H9 (cell line): ENCODE results near the gene CTDNEP1. TPM values are rescaled to one million over a fixed set of nuclear protein-coding genes. Genes with fewer than 3 reads are reported as not detected.

Experiments
- DNase-seq: peaks from one replicate; pipeline ENCODE4 v3.0.0-alpha.2; 2017
- H2AFZ ChIP-seq: one replicate; pipeline ENCODE4 v1.6.1; 2013; ENCODE audit warnings: mild to moderate bottlenecking, low read length, control low read depth, moderate library complexity
- H2AK5ac ChIP-seq: 2 replicates; pipeline ENCODE4 v1.6.1; 2013; ENCODE audit warnings: low read length, control low read depth, mixed read lengths; ENCODE audit not compliant: insufficient read length
- H2BK120ac ChIP-seq: one replicate; pipeline ENCODE4 v1.6.1; 2013; ENCODE audit warnings: low read depth, mild to moderate bottlenecking, low read length, control low read depth, inconsistent platforms; ENCODE audit not compliant: poor library complexity, severe bottlenecking
- H2BK12ac ChIP-seq: 2 replicates; pipeline ENCODE4 v1.6.1; 2013; ENCODE audit warnings: low read length, control low read depth, mixed read lengths, low read depth; ENCODE audit not compliant: insufficient read length
- H2BK15ac ChIP-seq: 2 replicates; pipeline ENCODE4 v1.6.1; 2013; ENCODE audit warnings: low read depth, low read length, control low read depth
- H2BK20ac ChIP-seq: one replicate; pipeline ENCODE4 v1.6.1; 2013; ENCODE audit warnings: low read depth, mild to moderate bottlenecking, low read length, control low read depth, inconsistent platforms; ENCODE audit not compliant: poor library complexity, severe bottlenecking
- H2BK5ac ChIP-seq: 2 replicates; pipeline ENCODE4 v1.6.1; 2013; ENCODE audit warnings: low read length, control low read depth, mixed read lengths; ENCODE audit not compliant: insufficient read length
- H3K14ac ChIP-seq: 2 replicates; pipeline ENCODE4 v1.6.1; 2013; ENCODE audit warnings: low read length, control low read depth; ENCODE audit not compliant: insufficient read depth
- H3K18ac ChIP-seq: 2 replicates; pipeline ENCODE4 v1.6.1; 2013; ENCODE audit warnings: low read depth, mild to moderate bottlenecking, mixed read lengths, low read length, control low read depth; ENCODE audit not compliant: insufficient read length
- H3K23ac ChIP-seq: 2 replicates; pipeline ENCODE4 v1.6.1; 2013; ENCODE audit warnings: low read length, control low read depth, mixed read lengths, low read depth; ENCODE audit not compliant: insufficient read length
- H3K23me2 ChIP-seq: 2 replicates; pipeline ENCODE4 v1.6.1; 2013; ENCODE audit warnings: low read depth, mild to moderate bottlenecking, mixed read lengths, low read length, control low read depth; ENCODE audit not compliant: insufficient read length, poor library complexity, severe bottlenecking
- H3K27ac ChIP-seq: 2 replicates; pipeline ENCODE4 v1.5.1; 2013; ENCODE audit warnings: low read length, control low read depth, mixed read lengths, low read depth; ENCODE audit not compliant: insufficient read length
- H3K27me3 ChIP-seq: 2 replicates; pipeline ENCODE4 v1.6.1; 2013; ENCODE audit warnings: low read length, control low read depth, inconsistent platforms; ENCODE audit not compliant: insufficient read depth
- H3K4ac ChIP-seq: 2 replicates; pipeline ENCODE4 v1.6.1; 2013; ENCODE audit warnings: low read depth, mild to moderate bottlenecking, control low read depth, inconsistent platforms, low read length, moderate library complexity
- H3K4me1 ChIP-seq: 2 replicates; pipeline ENCODE4 v1.6.1; 2013; ENCODE audit warnings: low read length, control low read depth, inconsistent platforms; ENCODE audit not compliant: insufficient read depth
- H3K4me2 ChIP-seq: 2 replicates; pipeline ENCODE4 v1.6.1; 2013; ENCODE audit warnings: low read length, control low read depth, mixed read lengths; ENCODE audit not compliant: insufficient read length, insufficient read depth
- H3K56ac ChIP-seq: 2 replicates; pipeline ENCODE4 v1.6.1; 2013; ENCODE audit warnings: low read depth, mild to moderate bottlenecking, mixed read lengths, low read length, control low read depth; ENCODE audit not compliant: insufficient read length
- H3K79me1 ChIP-seq: 2 replicates; pipeline ENCODE4 v1.6.1; 2013; ENCODE audit warnings: low read depth, mild to moderate bottlenecking, moderate library complexity, low read length, control low read depth, inconsistent platforms; ENCODE audit not compliant: insufficient read depth, poor library complexity, severe bottlenecking
- H3K79me2 ChIP-seq: 2 replicates; pipeline ENCODE4 v1.6.1; 2013; ENCODE audit warnings: low read length, control low read depth, inconsistent platforms; ENCODE audit not compliant: insufficient read depth
- H3K9ac ChIP-seq: 2 replicates; pipeline ENCODE4 v1.6.1; 2013; ENCODE audit warnings: low read length, control low read depth, mixed read lengths; ENCODE audit not compliant: insufficient read length; ENCODE audit errors: extremely low read depth
- H3K9me3 ChIP-seq: one replicate; pipeline ENCODE4 v1.6.1; 2013; ENCODE audit warnings: low read depth, low read length, inconsistent platforms; ENCODE audit not compliant: control insufficient read depth
- H3T11ph ChIP-seq: one replicate; pipeline ENCODE4 v1.6.1; 2013; ENCODE audit warnings: mild to moderate bottlenecking, low read length, control low read depth, inconsistent platforms
- H4K20me1 ChIP-seq: one replicate; pipeline ENCODE4 v1.6.1; 2013; ENCODE audit not compliant: control insufficient read depth, insufficient read length, insufficient read depth
- H4K5ac ChIP-seq: 2 replicates; pipeline ENCODE4 v1.6.1; 2013; ENCODE audit warnings: low read depth, mild to moderate bottlenecking, mixed read lengths, low read length, control low read depth; ENCODE audit not compliant: insufficient read length
- H4K8ac ChIP-seq: replicated peaks from 2 replicates; pipeline ENCODE4 v1.6.1; 2013; ENCODE audit warnings: low read length, control low read depth, mixed read lengths, low read depth; ENCODE audit not compliant: insufficient read length
- H4K91ac ChIP-seq: 2 replicates; pipeline ENCODE4 v1.6.1; 2013; ENCODE audit warnings: low read depth, mild to moderate bottlenecking, moderate library complexity, mixed read lengths, low read length, control low read depth; ENCODE audit not compliant: insufficient read length
- H3K27ac Mint-ChIP-seq, 3 experiments: 2 replicates in 2 of 3; 3 replicates in 1 of 3; pipeline ENCODE4 v1.8.0; 2020 to 2021; ENCODE audit warnings: mixed read lengths in 3 of 3, mild to moderate bottlenecking in 1 of 3, moderate library complexity in 1 of 3
- H3K27me3 Mint-ChIP-seq: 2 replicates; pipeline ENCODE4 v1.8.0; 2021; ENCODE audit warnings: low read depth, mild to moderate bottlenecking, moderate library complexity, mixed read lengths
- H3K36me3 Mint-ChIP-seq, 3 experiments: 2 replicates in 2 of 3; 3 replicates in 1 of 3; pipeline ENCODE4 v1.8.0; 2020 to 2021; ENCODE audit warnings: low read depth in 3 of 3, mixed read lengths in 3 of 3; ENCODE audit not compliant: insufficient read depth in 1 of 3
- H3K4me1 Mint-ChIP-seq, 2 experiments: 2 replicates each; pipeline ENCODE4 v1.8.0; 2020; ENCODE audit warnings: mixed read lengths in 2 of 2
- H3K4me3 Mint-ChIP-seq, 2 experiments: 2 replicates in 1 of 2; 3 replicates in 1 of 2; pipeline ENCODE4 v1.8.0; 2020 to 2021; ENCODE audit warnings: mild to moderate bottlenecking in 2 of 2, mixed read lengths in 2 of 2, moderate library complexity in 1 of 2
- H3K9me3 Mint-ChIP-seq, 2 experiments: 2 replicates in 1 of 2; 3 replicates in 1 of 2; pipeline ENCODE4 v1.8.0; 2020; ENCODE audit warnings: mild to moderate bottlenecking in 2 of 2, mixed read lengths in 2 of 2, moderate library complexity in 1 of 2
- WGBS: extraction: QIAGEN DNeasy Blood & Tissue Kit; methylation state at CpG from one replicate; pipeline ENCODE4 v1.1.7; 2013; ENCODE audit warnings: missing lambda C conversion rate, low lambda C conversion rate, mixed read lengths; ENCODE audit not compliant: insufficient read length; ENCODE audit errors: extremely low coverage; 5-methylcytosine and 5-hydroxymethylcytosine counted together
- total RNA-seq: library from RNA; stranded (reverse); gene quantifications from 2 replicates; pipeline ENCODE4 v1.2.1, GENCODE V29; 2021
- TF ChIP-seq, protein P1 (sequence below): fragments of 200-600 bp; sonication (generic); conservative IDR thresholded peaks from 3 replicates; pipeline ENCODE4 v1.8.0; 2021; ENCODE audit warnings: antibody characterized with exemption, mild to moderate bottlenecking

Gene CTDNEP1
- total RNA-seq, 1 experiment from 2014 or later, result 134 TPM

DNA sequence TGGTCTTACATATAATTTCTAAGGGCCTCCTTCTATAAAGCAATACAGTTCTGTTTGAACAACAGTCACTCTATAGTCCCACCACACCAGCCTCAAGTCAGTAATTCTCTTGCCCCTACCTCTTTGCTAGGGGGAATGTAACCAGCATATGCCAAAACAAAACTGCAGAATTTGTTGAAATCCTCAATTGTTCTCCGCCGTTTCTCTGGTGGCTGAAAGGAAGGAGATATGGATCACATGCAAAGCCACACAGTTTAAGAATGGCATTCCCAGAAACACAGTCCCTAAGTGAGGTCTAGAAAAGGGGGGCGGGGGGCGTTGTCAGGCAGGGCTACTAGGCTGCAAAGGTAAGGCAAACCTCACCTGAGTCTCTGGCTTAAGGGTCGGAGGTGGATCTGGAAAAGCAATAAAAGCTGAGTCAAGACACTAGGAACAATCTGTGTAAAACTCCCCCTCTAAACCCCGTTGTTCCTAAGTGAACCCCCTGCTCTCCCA lies 14.2 kb downstream of the CTDNEP1 start:
- no peak overlapping the region for H3K14ac ChIP-seq
- H3K56ac ChIP-seq, result no peak overlapping the region
- no peak overlapping the region for H3K27ac ChIP-seq
- H2AK5ac ChIP-seq, result no peak overlapping the region
- H3K9me3 ChIP-seq, result no peaks in the 10 kb centered on the region
- DNase-seq, result no peak
- H2BK20ac ChIP-seq, result no peak overlapping the region
- H3K4me3 Mint-ChIP-seq, result peak overlapping the region; percentile 95 to 97
- H2BK15ac ChIP-seq, result no peak overlapping the region
- peaks cover 13% of the 10 kb centered on the region for H3K79me1 ChIP-seq
- H3K4me1 ChIP-seq, result no peaks in the 10 kb centered on the region
- H3K4me1 Mint-ChIP-seq, result peaks cover 44 to 58% of the 10 kb centered on the region in 2 experiments
- peaks cover 0 to 2% of the 10 kb centered on the region in 2 experiments; a peak in 1 of 5 replicates for H3K9me3 Mint-ChIP-seq
- no peaks in the 10 kb centered on the region for H3K27me3 ChIP-seq
- no peak overlapping the region for H2BK5ac ChIP-seq
- no peak overlapping the region for H3T11ph ChIP-seq
- H2BK12ac ChIP-seq, result no peak overlapping the region
- H3K23me2 ChIP-seq, result peaks cover 11% of the 10 kb centered on the region
- H4K5ac ChIP-seq, result no peak overlapping the region
- TF ChIP-seq, protein P1, sequence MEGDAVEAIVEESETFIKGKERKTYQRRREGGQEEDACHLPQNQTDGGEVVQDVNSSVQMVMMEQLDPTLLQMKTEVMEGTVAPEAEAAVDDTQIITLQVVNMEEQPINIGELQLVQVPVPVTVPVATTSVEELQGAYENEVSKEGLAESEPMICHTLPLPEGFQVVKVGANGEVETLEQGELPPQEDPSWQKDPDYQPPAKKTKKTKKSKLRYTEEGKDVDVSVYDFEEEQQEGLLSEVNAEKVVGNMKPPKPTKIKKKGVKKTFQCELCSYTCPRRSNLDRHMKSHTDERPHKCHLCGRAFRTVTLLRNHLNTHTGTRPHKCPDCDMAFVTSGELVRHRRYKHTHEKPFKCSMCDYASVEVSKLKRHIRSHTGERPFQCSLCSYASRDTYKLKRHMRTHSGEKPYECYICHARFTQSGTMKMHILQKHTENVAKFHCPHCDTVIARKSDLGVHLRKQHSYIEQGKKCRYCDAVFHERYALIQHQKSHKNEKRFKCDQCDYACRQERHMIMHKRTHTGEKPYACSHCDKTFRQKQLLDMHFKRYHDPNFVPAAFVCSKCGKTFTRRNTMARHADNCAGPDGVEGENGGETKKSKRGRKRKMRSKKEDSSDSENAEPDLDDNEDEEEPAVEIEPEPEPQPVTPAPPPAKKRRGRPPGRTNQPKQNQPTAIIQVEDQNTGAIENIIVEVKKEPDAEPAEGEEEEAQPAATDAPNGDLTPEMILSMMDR, result no peak
- H3K4me2 ChIP-seq, result peak overlapping the region; percentile 82
- peak overlapping the region; percentile 28 for H3K9ac ChIP-seq
- no peak overlapping the region for H3K4ac ChIP-seq
- H3K23ac ChIP-seq, result no peak overlapping the region
- no peaks in the 10 kb centered on the region for H4K20me1 ChIP-seq
- peaks cover 35 to 59% (median 46%) of the 10 kb centered on the region in 3 experiments for H3K36me3 Mint-ChIP-seq
- H2AFZ ChIP-seq, result no peak overlapping the region
- peak overlapping the region; percentile 30 to 76 (median 68); a peak in 5 of 7 replicates for H3K27ac Mint-ChIP-seq
- no CpG with 5 or more reads among the region's 6 CpGs for WGBS
- H3K79me2 ChIP-seq, result peaks cover 17% of the 10 kb centered on the region; the same call in 1 of the 2 replicates
- no peak overlapping the region for H2BK120ac ChIP-seq
- no peak overlapping the region for H4K8ac ChIP-seq
- no peaks in the 10 kb centered on the region; the same call in 1 of the 2 replicates for H3K27me3 Mint-ChIP-seq
- no peak overlapping the region for H4K91ac ChIP-seq
- no peak overlapping the region for H3K18ac ChIP-seq
